ENCODE data around the gene PPARA.
"Not testable (repeated sequence)": the region's sequence is repeated elsewhere in the genome, so short reads cannot be mapped to it uniquely, and the experiment has no call there.

Gene PPARA

GRCh38 chr22:46169628-46170027 lies 19.3 kb downstream of the PPARA start:
- DNase-seq (ENCODE audit: low spot score) = no peak

GRCh38 chr22:46171940-46172339 lies 21.6 kb downstream of the PPARA start:
- no peak for DNase-seq (ENCODE audit: low spot score)

- DNase-seq (ENCODE audit: low spot score) = no peak
Measured at GRCh38 chr22:46172522-46173110, 22.3 kb downstream of the PPARA start.

- no peak for DNase-seq (ENCODE audit: low spot score)
Measured at GRCh38 chr22:46173152-46173551, 22.8 kb downstream of the PPARA start.

DNA sequence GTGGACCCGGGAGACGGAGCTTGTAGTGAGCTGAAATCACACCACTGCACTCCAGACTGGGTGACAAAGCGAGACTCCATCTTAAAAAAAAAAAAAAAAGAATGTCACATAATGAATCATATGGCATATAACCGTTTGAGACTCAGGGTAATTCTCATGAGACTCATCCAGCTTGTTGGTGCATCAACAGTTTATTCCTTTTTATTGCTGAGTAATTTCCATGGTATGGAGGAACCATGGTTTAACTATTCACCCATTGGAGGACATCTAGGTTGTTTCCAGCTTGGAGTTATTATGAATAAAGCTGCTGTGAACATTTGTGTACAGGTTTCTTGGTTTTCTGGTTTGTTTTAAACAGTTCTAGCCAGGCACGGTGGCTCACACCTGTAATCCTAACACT lies 25.3 kb downstream of the PPARA start:
- no peak for DNase-seq (ENCODE audit: low spot score)

- no peak for DNase-seq (ENCODE audit: low spot score)
Measured at GRCh38 chr22:46176508-46177003, 26.2 kb downstream of the PPARA start.

DNA sequence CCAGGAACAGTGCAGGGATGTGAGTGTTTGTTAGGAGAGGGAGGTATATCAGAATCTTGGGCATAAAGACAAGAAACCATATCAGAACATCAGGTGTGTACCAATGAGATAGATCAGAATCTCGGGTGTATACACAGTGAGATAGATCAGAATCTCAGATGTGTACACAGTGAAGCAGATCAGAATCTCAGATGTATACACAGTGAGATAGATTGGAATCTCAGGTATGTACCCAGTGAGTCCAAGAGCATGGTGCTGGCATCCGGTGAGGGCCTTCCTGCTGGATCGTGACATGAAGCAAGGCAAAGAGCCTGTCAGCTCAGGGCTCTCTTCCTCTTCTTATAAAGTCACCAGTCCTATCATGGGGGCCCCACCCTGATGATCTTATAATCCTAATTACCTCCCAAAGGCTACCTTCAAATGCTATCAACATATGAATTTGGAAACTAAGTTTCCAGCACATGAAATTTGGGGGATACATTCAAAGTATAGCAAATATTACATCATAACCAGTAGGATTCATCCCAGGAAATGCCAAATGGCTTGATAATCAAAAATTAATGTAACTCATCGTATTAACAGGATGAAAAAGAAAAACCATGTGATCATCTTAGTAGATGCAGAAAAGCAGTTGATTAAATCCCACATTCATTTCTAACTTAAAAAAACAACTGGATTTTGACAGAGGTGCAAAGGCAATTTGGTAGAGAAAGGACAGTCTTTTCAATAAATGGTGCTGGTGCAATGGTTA lies 28.6 kb downstream of the PPARA start:
- no peak for DNase-seq (ENCODE audit: low spot score)

- no peak for DNase-seq (ENCODE audit: low spot score)
Measured at GRCh38 chr22:46179748-46180147, 29.4 kb downstream of the PPARA start.

GRCh38 chr22:46180370-46181137 lies 30.2 kb downstream of the PPARA start:
- DNase-seq (ENCODE audit: low spot score) = no peak

DNA sequence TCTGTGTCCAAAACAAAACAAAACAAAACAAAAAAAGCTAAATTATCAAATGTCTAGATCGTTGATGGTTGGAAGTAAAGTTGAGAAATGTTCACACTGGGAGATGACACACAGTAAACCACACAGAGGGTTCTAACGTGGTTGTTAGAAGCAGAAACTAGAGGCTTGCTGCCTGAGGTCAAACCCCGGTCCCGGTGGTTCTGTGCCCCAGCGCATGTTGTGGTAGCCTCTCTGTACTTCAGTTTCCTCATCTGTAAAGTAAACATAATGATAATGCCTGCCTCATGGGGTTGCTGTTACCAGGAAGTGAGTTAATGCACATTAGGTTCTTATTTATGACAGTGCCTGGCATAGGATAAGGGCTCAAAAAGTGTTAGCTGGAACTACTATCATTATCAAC lies 33.4 kb downstream of the PPARA start:
- DNase-seq (ENCODE audit: low spot score) = no peak

DNA sequence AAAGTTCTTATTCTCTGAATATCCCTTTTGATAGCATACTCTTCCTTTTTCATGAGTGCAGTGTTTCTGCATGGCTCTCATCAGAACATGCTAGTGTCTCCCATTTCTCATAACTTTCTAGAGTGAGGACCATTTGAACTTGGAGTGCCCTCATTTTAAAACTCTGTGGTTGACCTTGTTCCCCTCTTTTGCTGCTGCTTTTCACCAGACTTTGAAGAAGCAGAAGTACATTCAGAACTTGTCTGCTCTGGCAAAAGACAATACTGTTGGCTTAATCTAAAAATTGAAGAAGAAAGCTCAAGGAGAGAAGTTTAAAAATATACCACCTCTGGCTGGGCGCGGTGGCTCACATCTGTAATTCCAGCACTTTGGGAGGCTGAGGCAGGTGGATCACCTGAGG lies 35.0 kb downstream of the PPARA start:
- DNase-seq (ENCODE audit: low spot score) = no peak

DNA sequence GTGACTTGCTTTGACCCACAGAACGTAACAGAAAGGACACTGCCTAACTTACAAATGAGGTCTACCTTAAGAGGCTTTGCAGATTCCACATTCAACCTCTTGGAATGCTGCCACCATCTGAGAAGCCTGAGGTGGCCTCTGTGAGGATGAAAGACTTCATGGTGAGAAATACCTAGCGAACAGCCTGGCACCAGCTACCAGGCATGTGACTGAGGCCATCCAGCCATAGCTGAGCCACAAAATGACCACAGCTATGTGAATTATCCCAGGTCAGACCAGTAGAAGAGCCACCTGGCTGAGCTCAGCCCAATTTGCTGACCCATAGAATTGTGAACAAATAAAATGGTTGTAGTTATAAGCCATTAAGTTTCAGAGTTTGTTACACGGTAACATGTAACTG lies 37.5 kb downstream of the PPARA start:
- no peak for DNase-seq (ENCODE audit: low spot score)

DNA sequence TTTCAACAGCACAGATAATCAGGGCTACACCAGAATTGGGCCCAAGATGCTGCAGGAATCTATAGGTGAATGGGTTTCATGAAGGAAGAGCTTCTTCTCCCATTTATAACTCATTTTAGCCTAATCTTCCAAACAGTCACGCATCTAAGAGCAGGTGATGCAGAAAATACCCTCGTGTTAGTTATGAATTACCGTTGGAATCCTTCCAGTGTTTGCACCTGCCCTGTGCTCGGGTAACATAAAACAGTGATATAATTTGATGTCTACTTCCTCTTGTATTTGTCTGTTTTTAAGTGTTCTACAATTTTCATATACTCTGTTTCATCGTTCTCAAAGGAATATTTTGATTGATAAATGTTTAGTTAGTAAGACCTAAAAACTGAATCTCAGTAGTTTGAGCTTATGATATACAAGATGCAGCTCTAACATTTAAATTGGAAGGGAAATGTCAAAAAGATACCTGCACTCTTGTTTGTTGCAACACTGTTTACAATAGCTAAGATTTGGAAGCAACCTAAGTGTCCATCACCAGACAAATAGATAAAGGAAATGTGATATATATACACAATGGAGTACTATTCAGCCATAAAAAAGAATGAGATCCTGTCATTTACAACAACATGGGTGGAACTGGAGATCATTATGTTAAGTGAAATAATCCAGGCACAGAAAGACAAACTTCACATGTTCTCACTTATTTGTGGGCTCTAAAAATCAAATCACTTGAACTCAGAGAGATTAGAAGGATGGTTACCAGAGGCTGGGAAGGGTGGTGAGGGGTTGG lies 42.1 kb downstream of the PPARA start:
- DNase-seq (ENCODE audit: low spot score) = no peak

- peak; percentile 12 for DNase-seq (ENCODE audit: low spot score)
Measured at GRCh38 chr22:46193898-46194310, 43.6 kb downstream of the PPARA start.

DNA sequence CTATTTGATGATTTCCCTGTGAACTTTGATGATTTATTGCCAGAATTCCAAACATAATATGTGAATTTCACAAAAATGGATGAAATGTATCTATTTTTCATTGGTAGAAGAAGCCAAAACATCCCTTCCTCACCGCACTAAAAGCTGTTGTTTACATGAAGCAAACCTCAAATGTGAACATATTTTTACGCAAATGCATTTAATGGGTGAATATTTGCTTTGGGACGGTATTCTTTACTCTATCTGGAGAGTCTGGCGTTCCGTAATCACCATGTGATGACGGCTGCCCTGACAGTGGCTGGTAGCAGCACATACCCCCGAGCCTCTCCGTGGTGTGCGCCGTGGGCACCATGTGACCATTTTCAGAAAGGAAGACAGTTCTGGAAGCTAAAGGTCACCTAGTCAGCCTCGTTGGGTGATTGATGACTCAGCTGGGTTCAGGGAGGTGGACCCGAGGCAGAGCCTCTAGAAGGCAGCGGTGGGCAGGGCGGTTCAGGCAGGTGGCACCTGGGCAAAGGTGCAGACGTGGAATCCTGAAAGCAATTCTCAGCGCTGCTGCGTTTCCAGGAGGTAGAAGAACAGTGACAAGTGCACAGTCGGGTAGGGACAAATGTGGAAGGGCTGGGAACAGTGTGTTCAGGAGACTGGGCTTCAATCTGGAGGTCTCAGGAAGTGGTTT lies 45.3 kb downstream of the PPARA start:
- no peak for DNase-seq (ENCODE audit: low spot score)

- DNase-seq (ENCODE audit: low spot score) = no peak
Measured at GRCh38 chr22:46196278-46196677, 46.0 kb downstream of the PPARA start.

- no peak for DNase-seq (ENCODE audit: low spot score)
Measured at GRCh38 chr22:46198274-46198673, 47.9 kb downstream of the PPARA start.

DNA sequence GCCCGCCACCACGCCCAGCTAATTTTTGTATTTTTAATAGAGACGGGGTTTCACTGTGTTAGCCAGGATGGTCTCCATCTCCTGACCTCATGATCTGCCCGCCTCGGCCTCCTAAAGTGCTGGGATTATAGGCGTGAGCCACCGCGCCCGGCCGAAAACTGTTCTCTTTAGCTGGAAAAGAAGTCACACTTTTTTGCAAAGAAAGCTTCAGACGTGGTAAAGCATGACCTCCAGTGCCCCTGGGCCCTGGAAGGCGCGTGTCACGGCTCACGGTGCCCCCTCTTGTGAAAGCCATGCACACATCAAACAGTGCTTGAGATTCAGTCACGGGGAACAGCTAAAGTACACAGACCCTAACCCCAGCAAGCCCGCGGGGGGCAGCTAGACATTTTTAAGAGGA lies 48.5 kb downstream of the PPARA start:
- not testable (repeated sequence) for DNase-seq (ENCODE audit: low spot score)

DNA sequence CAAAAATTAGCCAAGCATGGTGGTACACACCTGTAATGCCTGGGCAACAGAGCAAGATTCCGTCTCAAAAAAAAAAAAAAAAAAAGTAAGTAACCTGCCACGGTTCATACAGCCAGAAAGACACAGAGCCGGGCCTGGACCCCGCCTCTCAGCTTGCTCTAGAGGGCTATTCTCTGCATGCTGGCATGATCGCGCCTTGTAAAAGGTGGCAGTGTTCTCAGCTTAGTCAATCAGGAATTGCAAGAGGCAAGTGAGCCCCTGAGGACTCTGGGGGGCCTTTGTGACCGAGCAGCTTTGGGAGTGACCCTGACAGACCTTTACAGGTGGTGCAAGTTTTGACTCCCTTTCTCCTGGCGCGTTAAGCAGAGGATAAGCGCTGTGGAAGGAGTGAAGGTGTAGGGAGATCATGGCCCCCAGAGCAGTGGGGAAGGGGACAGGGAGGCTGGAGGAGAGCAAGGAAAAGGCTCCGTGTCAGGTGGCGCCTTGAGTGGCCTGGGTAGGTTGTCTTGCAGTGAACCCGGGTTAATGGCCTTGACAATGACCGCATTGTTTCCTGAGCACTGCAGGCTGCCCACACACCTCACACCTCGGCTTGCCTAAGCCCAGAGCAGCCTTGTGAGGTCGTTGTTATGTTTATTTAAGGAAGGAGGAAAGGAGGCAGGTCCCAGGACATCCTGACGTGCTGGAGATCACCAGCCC lies 50.9 kb downstream of the PPARA start:
- no peak for DNase-seq (ENCODE audit: low spot score)

DNA sequence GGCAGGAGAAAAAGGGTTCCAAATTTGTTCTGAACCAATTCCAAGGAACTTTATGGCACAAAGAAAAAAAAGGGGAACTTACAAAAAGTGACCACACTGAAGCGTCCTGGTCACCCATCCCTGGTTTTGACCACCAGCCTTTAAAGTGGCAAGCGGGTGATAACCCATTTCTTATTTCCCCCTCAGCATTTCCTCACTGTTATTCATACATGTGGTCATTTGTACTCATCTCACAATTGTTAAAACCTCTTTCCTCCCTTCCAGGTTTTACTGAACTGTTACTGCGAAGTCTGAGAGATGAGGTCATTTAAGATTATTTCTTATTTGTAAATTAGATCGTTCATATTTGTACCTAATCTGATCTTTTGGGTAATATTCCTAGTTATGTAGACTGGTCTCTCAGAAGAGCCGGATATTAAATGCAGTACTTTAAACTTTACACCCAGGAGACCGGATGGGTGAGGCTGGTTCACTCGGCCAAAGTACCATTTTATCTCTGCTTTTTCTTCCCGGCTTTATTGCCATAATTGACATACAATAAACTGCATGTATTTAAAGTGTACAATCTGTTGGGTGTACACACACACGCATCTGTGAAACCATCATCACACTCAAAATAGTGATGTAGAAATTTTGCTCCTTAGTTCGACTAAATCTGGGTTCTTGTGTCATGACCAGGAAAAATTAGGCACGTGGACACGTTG lies 52.7 kb downstream of the PPARA start:
- DNase-seq (ENCODE audit: low spot score) = no peak

Measured in SK-N-DZ (cell line).